ENCODE data around the gene TH.

TH gene

DNA sequence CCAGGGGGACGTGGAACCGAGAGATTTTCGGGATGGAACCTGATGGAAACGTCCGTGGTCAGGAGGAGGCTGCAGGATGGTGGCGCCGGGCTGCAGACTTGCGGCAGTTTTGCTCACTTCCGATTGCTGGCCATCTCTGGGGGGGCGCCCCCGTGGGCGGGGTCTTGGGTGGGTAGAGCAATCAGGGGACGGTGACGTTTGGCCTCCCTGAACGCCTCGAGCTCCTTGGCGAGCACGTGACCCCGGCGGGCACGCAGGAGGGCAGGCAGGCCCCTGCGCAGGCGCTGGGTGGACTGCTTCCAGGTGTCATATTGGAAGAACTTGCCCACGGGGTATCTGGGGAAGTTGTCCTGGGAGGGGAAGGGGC is 38.8 kb downstream of the TH start:
- no peaks in the 10 kb centered on the region for H3K27me3 ChIP-seq (ENCODE audit: control insufficient read depth, low read length)
- no peaks in the 10 kb centered on the region for H3K4me1 ChIP-seq (ENCODE audit: control insufficient read depth, low read length)
- H3K4me2 ChIP-seq (ENCODE audit: low read length) = no peak overlapping the region
- no peak overlapping the region for H3K4me3 ChIP-seq (ENCODE audit: low read length)
- no peak for TF ChIP-seq EZH2phosphoT487 (IDR thresholded peaks at IDR 0.05; ENCODE audit: borderline replicate concordance, low read length)
- TF ChIP-seq CTCF (IDR thresholded peaks at IDR 0.05; ENCODE audit: low read depth, low read length, poor library complexity, severe bottlenecking) = no peak
- no peaks in the 10 kb centered on the region for H3K36me3 ChIP-seq (ENCODE audit: control insufficient read depth, low read length)
- no peaks in the 10 kb centered on the region for H3F3A ChIP-seq (ENCODE audit: control insufficient read depth, insufficient read depth)
- no peaks in the 10 kb centered on the region for H3K79me2 ChIP-seq (ENCODE audit: control insufficient read depth, low read length)
- H4K20me1 ChIP-seq (ENCODE audit: control insufficient read depth, insufficient read depth, low read depth, low read length) = no peaks in the 10 kb centered on the region
- H3K9me2 ChIP-seq (replicated peaks; ENCODE audit: control insufficient read depth, low read length) = no peaks in the 10 kb centered on the region
- no peaks in the 10 kb centered on the region for H3K9me3 ChIP-seq (ENCODE audit: control insufficient read depth, insufficient read depth, low read length)
- no peak overlapping the region for H3K27ac ChIP-seq (ENCODE audit: low read depth, low read length)

- no peaks in the 10 kb centered on the region for H3K9me3 ChIP-seq (ENCODE audit: control insufficient read depth, insufficient read depth, low read length)
- no peak overlapping the region for H3K4me3 ChIP-seq (ENCODE audit: low read length)
- H3K4me1 ChIP-seq (ENCODE audit: control insufficient read depth, low read length) = no peaks in the 10 kb centered on the region
- no peaks in the 10 kb centered on the region for H3K27me3 ChIP-seq (ENCODE audit: control insufficient read depth, low read length)
- no peaks in the 10 kb centered on the region for H4K20me1 ChIP-seq (ENCODE audit: control insufficient read depth, insufficient read depth, low read depth, low read length)
- H3K4me2 ChIP-seq (ENCODE audit: low read length) = no peak overlapping the region
- H3K36me3 ChIP-seq (ENCODE audit: control insufficient read depth, low read length) = no peaks in the 10 kb centered on the region
- TF ChIP-seq EZH2phosphoT487 (IDR thresholded peaks at IDR 0.05; ENCODE audit: borderline replicate concordance, low read length) (no peak), CTCF (IDR thresholded peaks at IDR 0.05; ENCODE audit: low read depth, low read length, poor library complexity, severe bottlenecking) (no peak)
- no peak overlapping the region for H3K27ac ChIP-seq (ENCODE audit: low read depth, low read length)
- H3K79me2 ChIP-seq (ENCODE audit: control insufficient read depth, low read length) = no peaks in the 10 kb centered on the region
- H3F3A ChIP-seq (ENCODE audit: control insufficient read depth, insufficient read depth) = no peaks in the 10 kb centered on the region
- H3K9me2 ChIP-seq (replicated peaks; ENCODE audit: control insufficient read depth, low read length) = no peaks in the 10 kb centered on the region
Measured at GRCh38 chr11:2132246-2132645, 39.4 kb downstream of the TH start.

GRCh38 chr11:2131371-2132236 is 40.0 kb downstream of the TH start:
- Histone ChIP-seq H3K27ac (ENCODE audit: low read depth, low read length) (no peak overlapping the region), H3K9me3 (ENCODE audit: control insufficient read depth, insufficient read depth, low read length) (no peaks in the 10 kb centered on the region), H4K20me1 (ENCODE audit: control insufficient read depth, insufficient read depth, low read depth, low read length) (no peaks in the 10 kb centered on the region), H3K4me1 (ENCODE audit: control insufficient read depth, low read length) (no peaks in the 10 kb centered on the region), H3K9me2 (replicated peaks; ENCODE audit: control insufficient read depth, low read length) (no peaks in the 10 kb centered on the region), H3K36me3 (ENCODE audit: control insufficient read depth, low read length) (no peaks in the 10 kb centered on the region), H3K79me2 (ENCODE audit: control insufficient read depth, low read length) (no peaks in the 10 kb centered on the region), H3K4me2 (ENCODE audit: low read length) (no peak overlapping the region), H3K4me3 (ENCODE audit: low read length) (no peak overlapping the region), H3F3A (ENCODE audit: control insufficient read depth, insufficient read depth) (no peaks in the 10 kb centered on the region), H3K27me3 (ENCODE audit: control insufficient read depth, low read length) (no peaks in the 10 kb centered on the region)
- TF ChIP-seq EZH2phosphoT487 (IDR thresholded peaks at IDR 0.05; ENCODE audit: borderline replicate concordance, low read length) = no peak
- TF ChIP-seq CTCF (IDR thresholded peaks at IDR 0.05; ENCODE audit: low read depth, low read length, poor library complexity, severe bottlenecking) = no peak

Measured in DOHH2 (cell line).